GM19238 (cell line): ENCODE results near the gene RPUSD2.

Source experiments
- DNase-seq: peaks from one replicate; pipeline ENCODE4 v3.0.0; 2011; ENCODE audit warnings: low spot score; ENCODE audit not compliant: insufficient read length

RPUSD2 gene

GRCh38 chr15:40569129-40569953 lies at the start of gene RPUSD2:
Gene RPUSD2 (plus strand): TSS chr15:40569299. CDS start chr15:40569338, 39 bp downstream.
- DNase-seq: peak; percentile 88

- DNase-seq: no peak
These were observed 45.5 kb upstream of the RPUSD2 start for GRCh38 chr15:40523611-40524010.

GRCh38 chr15:40525855-40526254 lies 43.2 kb upstream of the RPUSD2 start:
- no peak for DNase-seq

GRCh38 chr15:40528801-40529200 lies 40.3 kb upstream of the RPUSD2 start:
- no peak for DNase-seq

GRCh38 chr15:40533763-40534364 lies 35.2 kb upstream of the RPUSD2 start:
- no peak for DNase-seq

GRCh38 chr15:40534371-40534770 lies 34.7 kb upstream of the RPUSD2 start:
- DNase-seq: no peak

GRCh38 chr15:40536501-40536900 lies 32.6 kb upstream of the RPUSD2 start:
- DNase-seq: no peak

GRCh38 chr15:40538976-40539375 lies 30.1 kb upstream of the RPUSD2 start:
- DNase-seq: no peak

GRCh38 chr15:40543082-40543481 lies 26.0 kb upstream of the RPUSD2 start:
- no peak for DNase-seq

GRCh38 chr15:40543631-40544294 lies 25.3 kb upstream of the RPUSD2 start:
- peak; percentile 44 for DNase-seq

GRCh38 chr15:40545457-40545856 lies 23.6 kb upstream of the RPUSD2 start:
- DNase-seq: no peak

GRCh38 chr15:40548610-40549009 lies 20.5 kb upstream of the RPUSD2 start:
- no peak for DNase-seq

GRCh38 chr15:40549894-40550293 lies 19.2 kb upstream of the RPUSD2 start:
- DNase-seq: no peak

GRCh38 chr15:40550341-40551037 lies 18.6 kb upstream of the RPUSD2 start:
- DNase-seq: peak; percentile 51

- no peak for DNase-seq
These were observed 15.0 kb upstream of the RPUSD2 start for GRCh38 chr15:40554161-40554525.

- DNase-seq: no peak
These were observed 13.2 kb upstream of the RPUSD2 start for GRCh38 chr15:40555876-40556275.

- no peak for DNase-seq
These were observed 10.0 kb upstream of the RPUSD2 start for GRCh38 chr15:40558952-40559742.

GRCh38 chr15:40562691-40563090 lies 6.4 kb upstream of the RPUSD2 start:
- no peak for DNase-seq

- no peak for DNase-seq
These were observed 5.7 kb upstream of the RPUSD2 start for GRCh38 chr15:40563426-40563825.

GRCh38 chr15:40564591-40565332 lies 4.3 kb upstream of the RPUSD2 start, which contains the start of gene CCDC32:
Gene CCDC32 (minus strand): TSS chr15:40565042. CDS start chr15:40563015, 2,027 bp downstream.
- DNase-seq: peak; percentile 96
